Hematopoietic multipotent progenitor cell treated with erythropoietin and hydrocortisone succinate and interleukin-3 and kit ligand, for 4 days (in vitro differentiated cells): Measurements from ENCODE around the gene ACTG1.

ENCODE experiments used
- DNase-seq: peaks from one replicate; pipeline ENCODE4 v3.0.0-alpha.2; 2015

Gene ACTG1

DNA sequence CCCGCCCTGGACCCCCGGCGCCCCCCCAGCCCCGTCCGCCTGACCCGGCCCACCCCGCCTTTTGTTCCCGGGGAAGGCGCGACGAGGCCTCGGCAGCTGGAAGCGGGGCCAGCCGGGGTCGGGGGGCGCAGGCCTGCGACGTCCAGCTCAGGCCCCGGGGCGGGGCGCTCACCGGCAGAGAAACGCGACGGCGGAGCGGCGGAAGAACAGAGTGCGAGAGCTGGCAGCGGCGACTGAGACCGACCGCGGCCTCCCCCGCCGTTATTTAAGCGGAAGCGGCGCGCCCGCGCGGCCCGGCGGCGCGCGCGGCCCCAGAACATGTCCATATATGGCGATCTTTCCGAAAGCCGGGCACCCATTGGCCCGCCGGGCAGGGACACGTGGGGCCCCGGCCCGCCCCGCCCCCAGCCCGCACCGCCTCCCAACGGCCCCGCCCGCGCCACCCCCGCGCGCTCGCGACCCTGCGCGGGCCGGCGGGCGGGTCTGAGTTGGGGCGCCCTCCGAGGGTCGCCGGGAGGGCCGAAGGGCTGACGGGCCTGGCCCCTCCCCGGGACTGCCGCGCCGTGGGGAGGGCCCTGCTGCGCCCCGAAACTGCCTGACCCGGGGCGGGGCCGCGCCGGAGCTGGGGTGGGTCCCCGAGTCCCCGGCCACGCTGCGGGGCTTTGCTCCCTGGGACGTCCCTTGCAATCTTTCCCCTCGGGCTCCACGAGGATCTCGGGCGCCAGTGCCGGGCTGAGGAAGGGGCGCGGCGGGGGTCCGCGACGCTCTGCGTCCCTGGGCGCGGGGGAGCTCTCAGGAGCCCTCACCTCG is at the start of gene ACTG1:
Gene ACTG1, minus strand, starts transcription at position 238 of the 810 bp plus-strand sequence. CDS start 445 bp downstream, outside the sequence.
- peak; percentile 96 for DNase-seq

DNA sequence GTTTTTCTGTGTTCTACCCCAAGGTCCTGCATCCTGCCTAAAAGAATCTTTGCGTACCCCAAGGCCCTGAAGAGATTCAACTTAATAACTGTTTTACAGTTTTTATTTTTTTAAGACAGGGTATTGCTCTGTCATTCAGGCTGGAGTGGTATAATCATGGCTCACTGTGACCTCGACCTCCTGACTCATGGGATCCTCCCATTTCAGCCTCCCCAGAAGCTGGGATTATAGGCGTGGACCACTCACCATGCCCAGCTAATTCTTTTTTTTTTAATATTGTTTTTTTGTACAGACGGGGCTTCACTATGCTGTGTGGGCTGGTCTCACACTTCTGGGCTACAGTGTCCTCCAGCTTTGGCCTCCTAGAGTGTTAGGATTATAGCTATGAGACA is 48.9 kb upstream of the ACTG1 start:
- no peak for DNase-seq

GRCh38 chr17:81558941-81559806 is 46.6 kb upstream of the ACTG1 start:
- DNase-seq = peak; percentile 32

- no peak for DNase-seq
These were observed 45.5 kb upstream of the ACTG1 start for GRCh38 chr17:81558115-81558468.

- DNase-seq = no peak
These were observed 44.9 kb upstream of the ACTG1 start for GRCh38 chr17:81557276-81558114.

- DNase-seq = no peak
These were observed 44.3 kb upstream of the ACTG1 start for GRCh38 chr17:81556863-81557262.

DNA sequence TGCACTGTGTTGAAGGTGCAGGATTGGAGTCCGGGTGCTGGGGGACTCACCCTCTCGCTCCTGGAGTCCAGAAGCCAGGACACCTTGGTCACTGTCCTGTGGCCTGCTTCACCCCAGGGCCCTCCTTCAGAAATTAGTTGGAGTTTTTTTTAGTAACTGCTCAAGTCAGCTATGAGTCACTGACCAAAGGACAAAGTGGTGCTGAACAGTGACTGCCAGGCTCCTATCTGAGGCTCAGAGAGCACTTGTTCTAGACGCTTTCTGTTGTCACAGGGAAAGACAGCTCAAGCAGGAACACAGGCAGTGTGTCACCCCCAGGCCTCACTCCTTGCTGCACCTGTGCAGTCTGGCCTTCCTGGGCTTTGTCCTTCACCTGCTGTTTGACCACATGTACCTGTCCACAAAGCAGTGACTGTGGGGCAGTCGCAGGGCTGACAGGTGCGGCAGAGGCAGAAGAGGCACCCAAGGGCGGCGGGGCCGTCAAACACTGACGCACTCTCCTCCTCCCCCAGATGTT is 43.6 kb upstream of the ACTG1 start:
- DNase-seq = no peak

GRCh38 chr17:81553616-81554181 is 41.1 kb upstream of the ACTG1 start:
- DNase-seq = peak; percentile 72

DNA sequence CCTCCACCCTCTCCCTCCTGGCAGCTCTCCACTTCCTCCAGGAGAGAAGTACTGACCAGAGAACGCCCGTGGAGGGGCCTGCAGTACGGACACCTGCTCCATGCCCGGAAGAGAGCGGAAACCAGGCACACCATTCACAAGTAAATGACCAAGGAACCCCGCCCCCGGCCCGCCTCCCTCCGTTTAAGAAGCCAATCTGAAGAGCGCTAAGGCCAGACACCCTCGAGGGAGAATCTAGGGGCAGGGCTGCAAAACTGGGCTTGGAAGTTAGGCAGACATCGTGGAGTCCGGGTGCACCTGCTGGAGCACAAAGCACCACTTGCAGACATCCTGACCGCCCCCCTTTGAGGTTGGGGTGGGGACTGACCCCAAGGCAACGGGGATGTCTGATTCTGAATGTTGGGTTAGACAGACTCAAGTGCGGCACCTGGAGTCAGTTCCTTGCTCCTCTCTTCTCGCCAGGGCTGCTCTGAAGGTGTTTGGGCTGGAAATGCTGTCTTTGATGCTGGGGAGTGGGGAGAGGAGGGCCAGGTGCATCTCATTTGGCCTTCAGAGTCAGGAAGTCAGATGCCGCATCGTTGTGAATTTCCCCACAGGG is 40.5 kb upstream of the ACTG1 start:
- DNase-seq = peak; percentile 97

- DNase-seq = peak; percentile 92
These were observed 39.8 kb upstream of the ACTG1 start, which contains the start of gene FAAP100 for GRCh38 chr17:81552244-81553017. TSS of gene FAAP100 (minus strand) at chr17:81552353. CDS start at chr17:81552330, 23 bp downstream.

GRCh38 chr17:81551458-81552243 is 39.1 kb upstream of the ACTG1 start:
- peak; percentile 63 for DNase-seq

- no peak for DNase-seq
These were observed 38.3 kb upstream of the ACTG1 start for GRCh38 chr17:81550830-81551457.

DNA sequence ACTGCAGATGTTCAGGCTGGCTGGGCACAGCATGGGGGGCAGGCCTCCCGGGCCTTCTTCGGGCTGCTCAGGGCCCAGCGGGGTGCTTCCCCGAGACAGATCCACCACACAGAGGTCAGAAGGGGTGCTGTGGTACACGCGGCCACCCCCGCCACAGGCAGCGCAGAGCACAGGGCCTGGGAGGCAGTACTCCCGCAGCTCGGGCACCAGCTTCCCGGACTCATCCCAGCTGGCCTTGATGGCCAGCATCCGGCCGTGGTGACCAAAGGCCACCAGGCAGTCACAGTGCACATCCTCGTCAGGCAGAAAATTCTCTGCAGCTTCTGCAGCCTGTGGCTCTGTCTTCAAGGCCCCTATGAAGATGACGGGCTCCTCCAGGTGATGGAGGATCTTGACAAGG is 37.7 kb upstream of the ACTG1 start:
- no peak for DNase-seq

- no peak for DNase-seq
These were observed 37.2 kb upstream of the ACTG1 start for GRCh38 chr17:81549826-81550225.

DNA sequence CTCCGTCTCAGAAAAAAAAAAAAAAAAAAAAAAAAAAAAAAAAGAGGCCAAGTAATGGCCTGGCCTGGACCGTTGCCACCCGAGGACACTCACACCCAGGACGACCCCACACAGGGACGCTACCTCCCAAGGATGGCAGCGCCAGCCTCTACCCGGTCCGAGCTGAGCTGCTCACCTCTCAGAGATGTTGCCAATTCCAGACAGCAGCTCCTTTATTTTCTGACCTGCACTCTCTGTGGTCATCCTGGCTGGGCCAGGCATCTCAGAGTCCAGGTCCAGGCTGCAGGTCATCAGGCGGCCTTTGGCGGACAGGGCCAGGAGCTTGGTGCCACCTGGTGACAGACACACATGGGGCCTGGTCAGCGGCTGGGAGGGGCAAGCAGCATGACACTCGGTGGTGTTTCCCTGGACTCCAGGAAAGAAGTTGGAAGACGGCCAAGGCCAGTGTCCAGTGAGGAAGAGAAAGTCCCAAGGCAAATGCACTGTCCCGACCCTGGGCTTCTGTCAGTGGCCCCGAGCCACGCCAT is 36.5 kb upstream of the ACTG1 start:
- DNase-seq = no peak

DNA sequence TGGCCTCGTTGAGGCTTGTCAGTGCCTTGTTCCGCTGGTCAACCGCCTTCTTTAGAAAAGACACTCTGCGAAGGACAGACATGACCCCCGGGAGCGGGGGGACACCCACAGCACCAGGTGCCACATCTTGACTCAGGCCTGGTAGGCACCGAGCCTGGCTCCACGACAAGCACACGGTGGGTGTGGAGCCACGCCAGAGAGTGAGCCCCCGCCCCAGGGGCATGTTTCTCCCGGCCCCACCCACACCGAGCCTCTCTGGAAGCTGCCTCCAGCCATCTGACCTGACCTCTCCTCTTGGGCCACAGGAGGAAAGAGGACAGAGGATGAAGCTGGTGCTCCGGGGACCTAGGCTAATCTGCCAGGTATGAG is 35.0 kb upstream of the ACTG1 start:
- DNase-seq = no peak

GRCh38 chr17:81546906-81547613 is 34.5 kb upstream of the ACTG1 start:
- no peak for DNase-seq

DNA sequence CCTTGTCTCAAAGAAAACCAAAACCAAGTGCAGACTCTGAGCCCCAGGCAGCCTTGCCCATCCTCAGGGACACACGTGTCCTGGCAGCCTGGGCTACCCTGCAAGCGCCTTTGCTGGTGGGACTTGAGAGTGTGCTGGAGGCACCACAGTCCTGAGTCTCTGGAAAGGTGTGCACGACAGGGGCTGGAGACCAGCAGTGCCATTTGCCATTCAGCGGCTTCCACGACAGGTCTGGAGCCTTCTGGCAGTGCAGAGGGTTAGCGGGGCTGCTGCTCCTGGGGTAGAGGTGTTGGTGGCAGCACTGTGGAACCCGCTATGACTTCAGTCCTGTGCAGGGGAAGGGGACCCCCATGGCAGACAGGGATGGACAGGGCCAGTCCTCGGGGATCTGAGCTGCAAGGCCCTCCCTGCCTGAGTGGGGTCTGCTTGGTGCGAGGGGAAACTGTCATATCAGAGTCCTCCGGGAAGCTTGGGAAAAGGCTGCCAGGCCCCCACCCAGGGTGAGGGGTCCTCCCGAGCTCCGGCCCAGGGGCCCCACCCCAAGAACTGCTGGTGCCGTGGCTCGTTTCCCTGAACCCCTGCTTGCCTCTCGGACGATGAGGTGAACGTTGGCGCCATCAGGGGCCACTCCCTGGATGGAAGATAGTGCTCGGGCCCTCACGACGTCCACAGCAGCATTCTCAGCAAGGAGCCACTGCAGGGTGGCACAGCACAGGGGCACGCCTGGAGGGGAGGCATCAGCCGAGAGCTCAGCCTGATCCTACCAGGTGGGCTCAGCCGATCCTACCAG is 32.8 kb upstream of the ACTG1 start:
- no peak for DNase-seq
